RPMI7951 (cell line): ENCODE results near the gene TSC1. TPM values are rescaled to one million over a fixed set of nuclear protein-coding genes. Genes with fewer than 3 reads are reported as not detected.

Experiments
- DNase-seq: peaks from one replicate; pipeline ENCODE4 v3.0.0-alpha.2; 2012; ENCODE audit warnings: low read depth
- total RNA-seq: library from RNA; depleted of rRNA; stranded (reverse); fragments of >200 nt; shearing (Covaris generic); gene quantifications from 2 replicates; pipeline ENCODE4 v1.2.3, GENCODE V29; 2014; rRNA removed

The TSC1 gene
- total RNA-seq = 16.5 and 20.7 TPM in 2 replicates

- DNase-seq = peak; percentile 92
These were observed at the start of gene TSC1 for GRCh38 chr9:132944294-132945185. Gene TSC1, minus strand, starts transcription at chr9:132944616. Its CDS starts 15,744 bp downstream, at chr9:132928872.

GRCh38 chr9:132993511-132993939 is 49.1 kb upstream of the TSC1 start:
- DNase-seq = no peak

GRCh38 chr9:132991351-132992300 is 47.2 kb upstream of the TSC1 start:
- no peak for DNase-seq

- DNase-seq = no peak
These were observed 46.4 kb upstream of the TSC1 start for GRCh38 chr9:132990781-132991180.

GRCh38 chr9:132989998-132990557 is 45.7 kb upstream of the TSC1 start:
- DNase-seq = peak; percentile 20

- DNase-seq = no peak
These were observed 45.1 kb upstream of the TSC1 start for GRCh38 chr9:132989414-132989996.

- DNase-seq = no peak
These were observed 44.5 kb upstream of the TSC1 start for GRCh38 chr9:132989014-132989310.

GRCh38 chr9:132988244-132989013 is 44.0 kb upstream of the TSC1 start:
- DNase-seq = no peak

GRCh38 chr9:132986640-132987620 is 42.5 kb upstream of the TSC1 start:
- DNase-seq = no peak

- DNase-seq = no peak
These were observed 41.7 kb upstream of the TSC1 start for GRCh38 chr9:132986114-132986513.

- DNase-seq = no peak
These were observed 41.1 kb upstream of the TSC1 start for GRCh38 chr9:132985489-132985888.

- DNase-seq = no peak
These were observed 40.6 kb upstream of the TSC1 start for GRCh38 chr9:132985071-132985350.

GRCh38 chr9:132984202-132985070 is 40.0 kb upstream of the TSC1 start:
- DNase-seq = no peak

- DNase-seq = no peak
These were observed 39.2 kb upstream of the TSC1 start for GRCh38 chr9:132983491-132984201.

GRCh38 chr9:132982458-132982857 is 38.0 kb upstream of the TSC1 start:
- DNase-seq = no peak

- no peak for DNase-seq
These were observed 35.7 kb upstream of the TSC1 start for GRCh38 chr9:132980157-132980556.

- DNase-seq = no peak
These were observed 34.2 kb upstream of the TSC1 start, which contains the start of gene GFI1B for GRCh38 chr9:132978451-132979131. Gene GFI1B, plus strand, starts transcription at chr9:132978694. Its CDS starts 7,985 bp downstream, at chr9:132986679.

GRCh38 chr9:132978112-132978450 is 33.7 kb upstream of the TSC1 start:
- DNase-seq = no peak
